ENCODE measurements around the gene SBF1. TPM values are rescaled to one million over a fixed set of nuclear protein-coding genes. Genes with fewer than 3 reads are reported as not detected.

SBF1 gene
- total RNA-seq, 1 experiment from 2014 or later = 82.1 TPM

DNA sequence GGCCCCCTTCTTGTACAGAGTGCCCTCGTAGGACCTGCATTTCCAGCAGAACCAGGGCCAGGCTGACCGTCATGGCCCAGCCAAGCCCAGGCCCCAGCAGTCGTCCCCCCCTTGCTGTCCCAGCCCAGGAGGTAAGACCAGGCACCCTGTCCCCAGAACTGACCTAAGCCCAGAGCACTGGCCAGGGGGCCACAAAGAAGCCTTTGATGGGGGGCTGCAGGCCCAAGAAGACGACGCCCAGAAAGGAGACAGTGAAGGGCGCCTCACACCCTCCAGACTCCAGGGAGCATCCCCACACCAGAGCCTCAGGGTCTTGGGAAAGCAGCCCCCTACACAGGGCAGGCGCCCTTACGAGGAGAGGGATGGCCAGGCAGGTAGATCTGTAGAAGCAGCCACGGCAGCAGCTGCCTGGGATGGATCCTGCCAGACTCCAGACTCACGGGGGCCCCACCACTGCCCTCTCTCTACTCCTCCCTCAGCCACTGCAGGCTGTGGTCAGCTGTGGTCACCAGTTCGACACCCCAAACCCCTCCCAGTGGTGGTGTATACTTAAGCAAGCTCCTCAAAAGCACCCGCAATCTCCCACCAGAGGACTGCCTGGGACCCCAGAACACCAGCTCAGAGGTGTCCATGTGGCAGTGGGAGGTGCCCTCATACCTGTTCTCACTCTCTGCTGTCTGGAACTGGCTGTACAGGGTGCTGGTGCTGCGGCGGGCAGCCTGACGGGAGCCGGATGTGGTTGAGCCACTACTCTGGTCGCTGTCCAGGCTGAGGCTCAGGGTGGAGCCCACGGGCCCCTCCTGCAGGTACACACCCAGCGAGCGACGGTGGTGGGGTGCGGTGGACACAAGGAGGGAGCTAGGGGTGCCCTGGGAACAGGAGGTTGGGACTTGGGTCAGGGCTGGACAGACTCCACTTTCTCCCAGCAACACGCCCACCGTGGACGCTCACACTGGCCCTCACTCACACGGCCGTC is 27.0 kb downstream of the SBF1 start:
- Mint-ChIP-seq H3K27ac (ENCODE audit: low read depth, unreplicated experiment) (no peak overlapping the region), H3K27me3 (ENCODE audit: insufficient read depth, unreplicated experiment) (no peaks in the 10 kb centered on the region), H3K4me1 (ENCODE audit: insufficient read depth, unreplicated experiment) (no peaks in the 10 kb centered on the region), H3K36me3 (ENCODE audit: insufficient read depth, unreplicated experiment) (peaks cover 74% of the 10 kb centered on the region), H3K9me3 (ENCODE audit: unreplicated experiment) (no peaks in the 10 kb centered on the region), H3K4me3 (ENCODE audit: unreplicated experiment) (no peak overlapping the region)
- DNase-seq (ENCODE audit: unreplicated experiment) = no peak
- intact Hi-C loops (cut with micrococcal nuclease) = no loop called here
- TF ChIP-seq, protein P1, sequence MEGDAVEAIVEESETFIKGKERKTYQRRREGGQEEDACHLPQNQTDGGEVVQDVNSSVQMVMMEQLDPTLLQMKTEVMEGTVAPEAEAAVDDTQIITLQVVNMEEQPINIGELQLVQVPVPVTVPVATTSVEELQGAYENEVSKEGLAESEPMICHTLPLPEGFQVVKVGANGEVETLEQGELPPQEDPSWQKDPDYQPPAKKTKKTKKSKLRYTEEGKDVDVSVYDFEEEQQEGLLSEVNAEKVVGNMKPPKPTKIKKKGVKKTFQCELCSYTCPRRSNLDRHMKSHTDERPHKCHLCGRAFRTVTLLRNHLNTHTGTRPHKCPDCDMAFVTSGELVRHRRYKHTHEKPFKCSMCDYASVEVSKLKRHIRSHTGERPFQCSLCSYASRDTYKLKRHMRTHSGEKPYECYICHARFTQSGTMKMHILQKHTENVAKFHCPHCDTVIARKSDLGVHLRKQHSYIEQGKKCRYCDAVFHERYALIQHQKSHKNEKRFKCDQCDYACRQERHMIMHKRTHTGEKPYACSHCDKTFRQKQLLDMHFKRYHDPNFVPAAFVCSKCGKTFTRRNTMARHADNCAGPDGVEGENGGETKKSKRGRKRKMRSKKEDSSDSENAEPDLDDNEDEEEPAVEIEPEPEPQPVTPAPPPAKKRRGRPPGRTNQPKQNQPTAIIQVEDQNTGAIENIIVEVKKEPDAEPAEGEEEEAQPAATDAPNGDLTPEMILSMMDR (IDR thresholded peaks at IDR 0.05; ENCODE audit: unreplicated experiment) = no peak
- ChIA-PET POLR2A (interaction anchor here (0.6 kb wide), 1 partner anchor 60 kb away, joined by 3 read pairs; the partner anchor contains the start of gene NCAPH2), CTCF (no interaction called here)
- BruUV-seq (replicated peaks) = no TSS peak

GRCh38 chr22:50446708-50447575 is 27.9 kb downstream of the SBF1 start:
- H3K27me3 Mint-ChIP-seq (ENCODE audit: insufficient read depth, unreplicated experiment) = no peaks in the 10 kb centered on the region
- no TSS peak for BruUV-seq (replicated peaks)
- no peak overlapping the region for H3K27ac Mint-ChIP-seq (ENCODE audit: low read depth, unreplicated experiment)
- ChIA-PET POLR2A (interaction anchor here (0.6 kb wide), 1 partner anchor 214 kb away, joined by 3 read pairs; no protein-coding TSS in a partner anchor), CTCF (no interaction called here)
- intact Hi-C loops (cut with micrococcal nuclease) = no loop called here
- H3K36me3 Mint-ChIP-seq (ENCODE audit: insufficient read depth, unreplicated experiment) = peaks cover 73% of the 10 kb centered on the region
- H3K4me3 Mint-ChIP-seq (ENCODE audit: unreplicated experiment) = no peak overlapping the region
- no peaks in the 10 kb centered on the region for H3K9me3 Mint-ChIP-seq (ENCODE audit: unreplicated experiment)
- TF ChIP-seq, protein P1 (IDR thresholded peaks at IDR 0.05; ENCODE audit: unreplicated experiment) = no peak
- H3K4me1 Mint-ChIP-seq (ENCODE audit: insufficient read depth, unreplicated experiment) = no peaks in the 10 kb centered on the region
- DNase-seq (ENCODE audit: unreplicated experiment) = no peak

- CTCF ChIA-PET = no interaction called here
- TF ChIP-seq, protein P1 (IDR thresholded peaks at IDR 0.05; ENCODE audit: unreplicated experiment) = no peak
- intact Hi-C loops (cut with micrococcal nuclease) = no loop called here
- no peak for DNase-seq (ENCODE audit: unreplicated experiment)
- H3K9me3 Mint-ChIP-seq (ENCODE audit: unreplicated experiment) = no peaks in the 10 kb centered on the region
- H3K27ac Mint-ChIP-seq (ENCODE audit: low read depth, unreplicated experiment) = peak overlapping the region; percentile 35
- no TSS peak for BruUV-seq (replicated peaks)
- no peak overlapping the region for H3K4me3 Mint-ChIP-seq (ENCODE audit: unreplicated experiment)
- no peaks in the 10 kb centered on the region for H3K4me1 Mint-ChIP-seq (ENCODE audit: insufficient read depth, unreplicated experiment)
- H3K36me3 Mint-ChIP-seq (ENCODE audit: insufficient read depth, unreplicated experiment) = peaks cover 73% of the 10 kb centered on the region
- no peaks in the 10 kb centered on the region for H3K27me3 Mint-ChIP-seq (ENCODE audit: insufficient read depth, unreplicated experiment)
- POLR2A ChIA-PET = interaction anchor here (0.6 to 0.9 kb wide), 2 partner anchors 176 to 215 kb away, joined by 3 read pairs; no protein-coding TSS in a partner anchor
Measured at GRCh38 chr22:50445880-50446707, 28.7 kb downstream of the SBF1 start.
